ENCODE measurements around the gene SLC1A7.

SLC1A7 gene

DNA sequence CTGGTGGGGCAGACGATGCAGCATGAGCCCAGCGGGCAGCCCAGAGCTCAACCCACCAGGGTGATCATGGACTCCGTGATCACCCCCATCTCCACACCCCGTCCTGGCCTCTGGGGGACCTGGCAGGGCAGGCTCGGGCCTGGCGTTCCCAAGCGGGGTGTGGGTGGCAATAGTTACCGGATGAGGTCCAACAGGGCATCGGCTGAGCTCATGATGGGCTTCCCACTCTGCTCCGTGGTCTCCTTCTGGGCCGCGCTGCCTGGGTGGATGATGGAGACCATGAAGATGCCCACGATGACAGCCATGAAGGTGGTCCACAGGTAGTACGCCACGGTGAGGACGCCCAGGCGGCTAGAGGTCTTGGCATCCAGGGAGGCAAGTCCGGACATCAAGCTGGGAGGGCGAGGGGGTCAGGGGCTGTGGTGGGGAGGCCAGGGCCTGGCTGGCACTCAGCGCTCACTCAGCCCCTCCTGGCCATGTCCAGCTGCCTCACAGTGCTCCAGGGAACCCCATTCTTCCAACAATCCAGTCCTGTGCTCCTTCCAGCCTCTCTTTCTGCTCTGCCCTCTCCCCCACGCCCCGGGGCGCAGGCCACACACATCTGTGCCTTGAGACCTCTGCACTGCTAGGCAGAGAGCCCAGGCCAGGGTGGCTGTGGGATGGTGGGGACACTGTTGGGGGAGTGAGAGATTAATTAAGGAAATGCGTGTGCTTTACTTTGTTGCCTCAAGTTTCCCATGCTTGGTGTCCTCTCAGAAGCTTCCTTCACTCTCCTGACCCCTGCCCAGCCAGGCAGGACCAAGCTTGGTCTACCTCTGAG, 27.6 kb downstream of the SLC1A7 start:
- no peak overlapping the region for H3K27ac ChIP-seq (ENCODE audit: low read depth, low read length)
- peaks cover 18% of the 10 kb centered on the region for H3K4me1 ChIP-seq (ENCODE audit: control insufficient read depth, insufficient read depth, low read length)
- no peaks in the 10 kb centered on the region for H3K9me3 ChIP-seq (ENCODE audit: control insufficient read depth, insufficient read depth, low read length)
- H3K36me3 ChIP-seq (ENCODE audit: control insufficient read depth, insufficient read depth, low read length) = no peaks in the 10 kb centered on the region
- no peaks in the 10 kb centered on the region; the same call in 1 of the 2 replicates for H3K27me3 ChIP-seq (ENCODE audit: control insufficient read depth, insufficient read depth, low read length)
- H3K4me3 ChIP-seq (ENCODE audit: low read depth, low read length) = no peak overlapping the region
- H3K9ac ChIP-seq (ENCODE audit: low read depth, low read length) = no peak overlapping the region

GRCh38 chr1:53114090-53114489, 28.3 kb downstream of the SLC1A7 start:
- H3K27me3 ChIP-seq (ENCODE audit: control insufficient read depth, insufficient read depth, low read length) = no peaks in the 10 kb centered on the region; the same call in 1 of the 2 replicates
- no peaks in the 10 kb centered on the region for H3K9me3 ChIP-seq (ENCODE audit: control insufficient read depth, insufficient read depth, low read length)
- no peaks in the 10 kb centered on the region for H3K36me3 ChIP-seq (ENCODE audit: control insufficient read depth, insufficient read depth, low read length)
- H3K9ac ChIP-seq (ENCODE audit: low read depth, low read length) = no peak overlapping the region
- peaks cover 18% of the 10 kb centered on the region for H3K4me1 ChIP-seq (ENCODE audit: control insufficient read depth, insufficient read depth, low read length)
- H3K4me3 ChIP-seq (ENCODE audit: low read depth, low read length) = no peak overlapping the region
- H3K27ac ChIP-seq (ENCODE audit: low read depth, low read length) = no peak overlapping the region

DNA sequence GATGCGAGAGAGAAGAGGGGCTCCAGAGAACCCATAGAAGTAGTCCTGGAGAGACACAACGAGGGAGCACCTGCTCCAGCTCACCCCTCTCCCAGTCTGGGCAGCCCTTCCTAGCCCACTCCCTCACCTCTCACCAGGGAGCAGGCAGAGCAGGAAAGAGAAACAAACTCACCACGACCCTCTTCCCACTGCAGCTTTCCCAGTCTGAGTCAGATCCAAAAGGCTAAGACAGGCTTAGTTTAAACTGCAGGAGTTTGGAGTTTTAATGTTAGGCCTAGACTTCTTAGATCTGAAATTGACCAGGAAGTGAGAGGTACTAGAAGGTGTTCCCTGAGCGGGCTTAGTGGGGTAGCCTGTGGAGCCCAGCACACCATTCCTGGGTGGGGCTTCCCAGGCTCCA, 29.6 kb downstream of the SLC1A7 start:
- no peaks in the 10 kb centered on the region; the same call in 1 of the 2 replicates for H3K27me3 ChIP-seq (ENCODE audit: control insufficient read depth, insufficient read depth, low read length)
- H3K9ac ChIP-seq (ENCODE audit: low read depth, low read length) = no peak overlapping the region
- no peak overlapping the region for H3K4me3 ChIP-seq (ENCODE audit: low read depth, low read length)
- no peaks in the 10 kb centered on the region for H3K9me3 ChIP-seq (ENCODE audit: control insufficient read depth, insufficient read depth, low read length)
- H3K27ac ChIP-seq (ENCODE audit: low read depth, low read length) = no peak overlapping the region
- H3K4me1 ChIP-seq (ENCODE audit: control insufficient read depth, insufficient read depth, low read length) = peaks cover 18% of the 10 kb centered on the region
- no peaks in the 10 kb centered on the region for H3K36me3 ChIP-seq (ENCODE audit: control insufficient read depth, insufficient read depth, low read length)

- Histone ChIP-seq H3K9me3 (ENCODE audit: control insufficient read depth, insufficient read depth, low read length) (no peaks in the 10 kb centered on the region), H3K27ac (ENCODE audit: low read depth, low read length) (no peak overlapping the region), H3K9ac (ENCODE audit: low read depth, low read length) (no peak overlapping the region), H3K27me3 (ENCODE audit: control insufficient read depth, insufficient read depth, low read length) (no peaks in the 10 kb centered on the region; the same call in 1 of the 2 replicates), H3K4me1 (ENCODE audit: control insufficient read depth, insufficient read depth, low read length) (peaks cover 18% of the 10 kb centered on the region), H3K36me3 (ENCODE audit: control insufficient read depth, insufficient read depth, low read length) (no peaks in the 10 kb centered on the region), H3K4me3 (ENCODE audit: low read depth, low read length) (no peak overlapping the region)
Observed at GRCh38 chr1:53112271-53112774, 30.1 kb downstream of the SLC1A7 start.

- Histone ChIP-seq H3K4me3 (ENCODE audit: low read depth, low read length) (no peak overlapping the region), H3K9me3 (ENCODE audit: control insufficient read depth, insufficient read depth, low read length) (no peaks in the 10 kb centered on the region), H3K4me1 (ENCODE audit: control insufficient read depth, insufficient read depth, low read length) (peaks cover 18% of the 10 kb centered on the region), H3K36me3 (ENCODE audit: control insufficient read depth, insufficient read depth, low read length) (no peaks in the 10 kb centered on the region), H3K9ac (ENCODE audit: low read depth, low read length) (no peak overlapping the region), H3K27ac (ENCODE audit: low read depth, low read length) (no peak overlapping the region), H3K27me3 (ENCODE audit: control insufficient read depth, insufficient read depth, low read length) (no peaks in the 10 kb centered on the region; the same call in 1 of the 2 replicates)
Observed at GRCh38 chr1:53111693-53112092, 30.7 kb downstream of the SLC1A7 start.

GRCh38 chr1:53111073-53111556, 31.3 kb downstream of the SLC1A7 start:
- no peaks in the 10 kb centered on the region; the same call in 1 of the 2 replicates for H3K27me3 ChIP-seq (ENCODE audit: control insufficient read depth, insufficient read depth, low read length)
- no peaks in the 10 kb centered on the region for H3K36me3 ChIP-seq (ENCODE audit: control insufficient read depth, insufficient read depth, low read length)
- H3K4me1 ChIP-seq (ENCODE audit: control insufficient read depth, insufficient read depth, low read length) = peaks cover 12% of the 10 kb centered on the region
- H3K9ac ChIP-seq (ENCODE audit: low read depth, low read length) = no peak overlapping the region
- no peak overlapping the region for H3K4me3 ChIP-seq (ENCODE audit: low read depth, low read length)
- H3K27ac ChIP-seq (ENCODE audit: low read depth, low read length) = no peak overlapping the region
- H3K9me3 ChIP-seq (ENCODE audit: control insufficient read depth, insufficient read depth, low read length) = no peaks in the 10 kb centered on the region

GRCh38 chr1:53110370-53111072, 31.9 kb downstream of the SLC1A7 start:
- Histone ChIP-seq H3K36me3 (ENCODE audit: control insufficient read depth, insufficient read depth, low read length) (no peaks in the 10 kb centered on the region), H3K27me3 (ENCODE audit: control insufficient read depth, insufficient read depth, low read length) (no peaks in the 10 kb centered on the region; the same call in 1 of the 2 replicates), H3K4me1 (ENCODE audit: control insufficient read depth, insufficient read depth, low read length) (peaks cover 9% of the 10 kb centered on the region; the same call in 1 of the 2 replicates), H3K9me3 (ENCODE audit: control insufficient read depth, insufficient read depth, low read length) (no peaks in the 10 kb centered on the region), H3K27ac (ENCODE audit: low read depth, low read length) (no peak overlapping the region), H3K4me3 (ENCODE audit: low read depth, low read length) (no peak overlapping the region), H3K9ac (ENCODE audit: low read depth, low read length) (no peak overlapping the region)

GRCh38 chr1:53108646-53109580, 33.5 kb downstream of the SLC1A7 start:
- no peaks in the 10 kb centered on the region for H3K36me3 ChIP-seq (ENCODE audit: control insufficient read depth, insufficient read depth, low read length)
- no peak overlapping the region for H3K9ac ChIP-seq (ENCODE audit: low read depth, low read length)
- H3K4me3 ChIP-seq (ENCODE audit: low read depth, low read length) = no peak overlapping the region
- no peaks in the 10 kb centered on the region; the same call in 1 of the 2 replicates for H3K27me3 ChIP-seq (ENCODE audit: control insufficient read depth, insufficient read depth, low read length)
- no peak overlapping the region for H3K27ac ChIP-seq (ENCODE audit: low read depth, low read length)
- no peaks in the 10 kb centered on the region for H3K9me3 ChIP-seq (ENCODE audit: control insufficient read depth, insufficient read depth, low read length)
- H3K4me1 ChIP-seq (ENCODE audit: control insufficient read depth, insufficient read depth, low read length) = 0 out of 2 replicates have a peak, but pooled peaks cover 4% of the 10 kb centered on the region

- H3K27me3 ChIP-seq (ENCODE audit: control insufficient read depth, insufficient read depth, low read length) = no peaks in the 10 kb centered on the region; the same call in 1 of the 2 replicates
- no peaks in the 10 kb centered on the region for H3K36me3 ChIP-seq (ENCODE audit: control insufficient read depth, insufficient read depth, low read length)
- H3K27ac ChIP-seq (ENCODE audit: low read depth, low read length) = no peak overlapping the region
- no peak overlapping the region for H3K9ac ChIP-seq (ENCODE audit: low read depth, low read length)
- no peak overlapping the region for H3K4me3 ChIP-seq (ENCODE audit: low read depth, low read length)
- H3K9me3 ChIP-seq (ENCODE audit: control insufficient read depth, insufficient read depth, low read length) = no peaks in the 10 kb centered on the region
- H3K4me1 ChIP-seq (ENCODE audit: control insufficient read depth, insufficient read depth, low read length) = 0 out of 2 replicates have a peak, but pooled peaks cover 4% of the 10 kb centered on the region
Observed at GRCh38 chr1:53107570-53108322, 34.7 kb downstream of the SLC1A7 start.
